ENCODE data around the gene DALRD3.

Gene DALRD3

GRCh38 chr3:48974076-48974864 is 44.1 kb downstream of the DALRD3 start:
- no peak for DNase-seq (ENCODE audit: low read depth)

- no peak for DNase-seq (ENCODE audit: low read depth)
Measured at GRCh38 chr3:48970586-48970985, 47.8 kb downstream of the DALRD3 start.

- DNase-seq (ENCODE audit: low read depth) = no peak
Measured at GRCh38 chr3:48966876-48967361, 51.5 kb downstream of the DALRD3 start.

GRCh38 chr3:48966367-48966766 is 52.0 kb downstream of the DALRD3 start:
- DNase-seq (ENCODE audit: low read depth) = no peak

Measured in activated T-cell treated with anti-CD3 and anti-CD28 coated beads for 1 hour (primary cell).